KG1 (cell line): ENCODE measurements around the gene DNM3.
"Not testable (repeated sequence)": the region's sequence is repeated elsewhere in the genome, so short reads cannot be mapped to it uniquely, and the experiment has no call there.

Experiments used
- DNase-seq: peaks from one replicate; lab custom pipeline; 2025; lab: John Stamatoyannopoulos, UW

Gene DNM3

GRCh38 chr1:172277989-172278388, 436.7 kb downstream of the DNM3 start:
- DNase-seq: no peak

- no peak for DNase-seq
These were observed 437.2 kb downstream of the DNM3 start for GRCh38 chr1:172278478-172278877.

GRCh38 chr1:172279939-172280636, 438.8 kb downstream of the DNM3 start:
- DNase-seq: no peak

GRCh38 chr1:172283766-172284165, 442.5 kb downstream of the DNM3 start:
- DNase-seq: no peak

- no peak for DNase-seq
These were observed 445.4 kb downstream of the DNM3 start for GRCh38 chr1:172286629-172287076.

- no peak for DNase-seq
These were observed 445.9 kb downstream of the DNM3 start for GRCh38 chr1:172287208-172287607.

- no peak for DNase-seq
These were observed 447.3 kb downstream of the DNM3 start for GRCh38 chr1:172288581-172288980.

- no peak for DNase-seq
These were observed 448.1 kb downstream of the DNM3 start for GRCh38 chr1:172289448-172289847.

GRCh38 chr1:172292840-172293239, 451.5 kb downstream of the DNM3 start:
- no peak for DNase-seq

- no peak for DNase-seq
These were observed 452.1 kb downstream of the DNM3 start for GRCh38 chr1:172293429-172293828.

GRCh38 chr1:172298141-172298540, 456.8 kb downstream of the DNM3 start:
- no peak for DNase-seq

- no peak for DNase-seq
These were observed 457.6 kb downstream of the DNM3 start for GRCh38 chr1:172298911-172299310.

- no peak for DNase-seq
These were observed 458.2 kb downstream of the DNM3 start for GRCh38 chr1:172299515-172299914.

- DNase-seq: not testable (repeated sequence)
These were observed 466.2 kb downstream of the DNM3 start for GRCh38 chr1:172307508-172307907.

- no peak for DNase-seq
These were observed 466.8 kb downstream of the DNM3 start for GRCh38 chr1:172308142-172308541.

- DNase-seq: no peak
These were observed 467.3 kb downstream of the DNM3 start for GRCh38 chr1:172308577-172308976.

GRCh38 chr1:172320733-172321132, 479.4 kb downstream of the DNM3 start:
- DNase-seq: no peak

GRCh38 chr1:172321451-172321850, 480.2 kb downstream of the DNM3 start:
- no peak for DNase-seq

GRCh38 chr1:172322219-172323061, 481.1 kb downstream of the DNM3 start:
- no peak for DNase-seq

GRCh38 chr1:172323686-172324085, 482.4 kb downstream of the DNM3 start:
- no peak for DNase-seq

GRCh38 chr1:172324086-172324485, 482.8 kb downstream of the DNM3 start:
- DNase-seq: no peak

- no peak for DNase-seq
These were observed 483.5 kb downstream of the DNM3 start for GRCh38 chr1:172324761-172325160.

GRCh38 chr1:172325531-172325930, 484.2 kb downstream of the DNM3 start:
- no peak for DNase-seq
